ENCODE data around the gene PCNX1. TPM values are rescaled to one million over a fixed set of nuclear protein-coding genes. Genes with fewer than 3 reads are reported as not detected.

The PCNX1 gene
- total RNA-seq, 1 donor: 51.0 TPM

DNA sequence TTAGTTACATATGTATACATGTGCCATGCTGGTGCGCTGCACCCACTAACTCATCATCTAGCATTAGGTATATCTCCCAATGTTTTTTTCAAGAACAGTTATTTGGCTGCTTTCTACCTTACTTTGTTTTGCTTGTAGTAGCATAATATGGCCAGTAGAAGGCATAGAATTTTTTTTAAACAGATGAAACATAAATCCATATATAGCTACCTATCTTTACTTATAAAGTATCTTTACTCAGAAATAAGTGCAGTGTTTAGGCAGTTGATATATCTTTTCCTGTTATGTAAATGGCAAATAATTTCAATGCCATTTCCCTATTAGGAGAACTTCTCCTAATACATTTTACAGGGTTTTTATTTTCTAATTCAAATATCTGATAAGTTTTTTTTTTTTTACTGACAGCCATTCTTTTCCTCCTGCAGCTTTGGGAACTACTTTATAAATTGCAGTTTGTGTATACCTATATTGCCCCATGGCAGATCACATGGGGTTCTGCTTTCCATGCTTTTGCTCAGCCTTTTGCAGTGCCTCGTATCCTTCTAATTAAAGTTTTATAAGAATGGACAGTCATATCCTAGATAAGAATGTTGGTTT is 143.1 kb downstream of the PCNX1 start:
- DNase-seq (ENCODE audit: insufficient read length, low spot score, missing footprints): peak; percentile 27
- H3K9me3 ChIP-seq (ENCODE audit: low read depth, low read length): no peaks in the 10 kb centered on the region

DNA sequence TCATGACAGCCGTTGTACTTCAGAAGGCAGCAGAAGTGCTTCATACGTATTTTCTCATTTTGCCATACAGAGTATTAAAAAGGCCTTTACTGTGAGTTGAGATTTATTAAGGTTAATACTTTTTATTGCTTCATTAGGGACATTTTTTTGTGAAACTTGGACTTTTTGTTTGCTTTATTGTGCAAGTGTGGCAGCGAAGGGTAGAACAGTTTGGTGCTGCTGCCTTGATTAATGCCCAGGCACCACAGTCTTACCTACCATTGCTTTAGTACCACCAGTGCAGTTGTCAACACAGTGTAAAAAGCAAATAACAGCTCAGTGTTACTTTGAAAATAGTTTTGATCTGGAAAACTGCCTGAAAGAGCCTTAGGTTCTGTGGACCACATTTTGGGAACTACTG is 147.4 kb downstream of the PCNX1 start:
- peaks cover 6% of the 10 kb centered on the region for H3K4me1 ChIP-seq (ENCODE audit: insufficient read depth, low read length)

More for the DNA sequence above, 143.1 kb downstream of the PCNX1 start:
- Histone ChIP-seq H3K4me2 (ENCODE audit: insufficient read depth, low read length) (no peak overlapping the region), H3K27me3 (ENCODE audit: insufficient read depth, low read length) (no peaks in the 10 kb centered on the region), H3K4me3 (ENCODE audit: insufficient read depth, low read length) (no peak overlapping the region), H3K79me2 (ENCODE audit: insufficient read depth, low read length) (no peaks in the 10 kb centered on the region), H3K27ac (ENCODE audit: low read depth, low read length) (peak overlapping the region; percentile 33), H2AFZ (ENCODE audit: low read length) (no peak overlapping the region), H3K4me1 (ENCODE audit: insufficient read depth, low read length) (peaks cover 18% of the 10 kb centered on the region), H4K20me1 (ENCODE audit: insufficient read depth, low read length) (no peaks in the 10 kb centered on the region), H3K36me3 (ENCODE audit: insufficient read depth, low read length) (peaks cover 32% of the 10 kb centered on the region)
- TF ChIP-seq, protein P1, sequence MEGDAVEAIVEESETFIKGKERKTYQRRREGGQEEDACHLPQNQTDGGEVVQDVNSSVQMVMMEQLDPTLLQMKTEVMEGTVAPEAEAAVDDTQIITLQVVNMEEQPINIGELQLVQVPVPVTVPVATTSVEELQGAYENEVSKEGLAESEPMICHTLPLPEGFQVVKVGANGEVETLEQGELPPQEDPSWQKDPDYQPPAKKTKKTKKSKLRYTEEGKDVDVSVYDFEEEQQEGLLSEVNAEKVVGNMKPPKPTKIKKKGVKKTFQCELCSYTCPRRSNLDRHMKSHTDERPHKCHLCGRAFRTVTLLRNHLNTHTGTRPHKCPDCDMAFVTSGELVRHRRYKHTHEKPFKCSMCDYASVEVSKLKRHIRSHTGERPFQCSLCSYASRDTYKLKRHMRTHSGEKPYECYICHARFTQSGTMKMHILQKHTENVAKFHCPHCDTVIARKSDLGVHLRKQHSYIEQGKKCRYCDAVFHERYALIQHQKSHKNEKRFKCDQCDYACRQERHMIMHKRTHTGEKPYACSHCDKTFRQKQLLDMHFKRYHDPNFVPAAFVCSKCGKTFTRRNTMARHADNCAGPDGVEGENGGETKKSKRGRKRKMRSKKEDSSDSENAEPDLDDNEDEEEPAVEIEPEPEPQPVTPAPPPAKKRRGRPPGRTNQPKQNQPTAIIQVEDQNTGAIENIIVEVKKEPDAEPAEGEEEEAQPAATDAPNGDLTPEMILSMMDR (IDR thresholded peaks at IDR 0.05; ENCODE audit: extremely low read depth, low read depth, low read length): peak; percentile 44

DNA sequence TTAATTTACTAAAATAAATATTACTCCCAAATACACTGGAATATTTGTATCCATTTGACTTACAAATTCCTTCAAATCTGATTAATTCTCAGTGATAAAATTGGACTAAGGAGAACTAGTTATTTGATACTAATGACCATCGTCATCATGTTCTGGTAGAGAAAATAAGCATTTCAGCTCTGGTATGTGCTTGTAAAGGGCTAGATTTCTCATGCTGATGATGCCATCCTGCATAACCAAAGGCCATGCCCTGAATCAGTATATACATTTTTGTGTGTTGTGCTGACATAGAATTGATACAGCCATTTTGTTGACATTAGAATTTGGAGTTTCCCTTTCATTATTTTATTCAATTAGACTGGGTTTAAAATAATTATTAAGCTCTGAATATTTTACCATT is 148.9 kb downstream of the PCNX1 start:
- H3K4me2 ChIP-seq (ENCODE audit: insufficient read depth, low read length): no peak overlapping the region
- H3K36me3 ChIP-seq (ENCODE audit: insufficient read depth, low read length): peaks cover 60% of the 10 kb centered on the region
- no peak overlapping the region for H3K27ac ChIP-seq (ENCODE audit: low read depth, low read length)
- TF ChIP-seq, protein P1 (IDR thresholded peaks at IDR 0.05; ENCODE audit: extremely low read depth, low read depth, low read length): no peak
- no peak overlapping the region for H2AFZ ChIP-seq (ENCODE audit: low read length)
- H4K20me1 ChIP-seq (ENCODE audit: insufficient read depth, low read length): peaks cover 3% of the 10 kb centered on the region
- H3K4me3 ChIP-seq (ENCODE audit: insufficient read depth, low read length): no peak overlapping the region
- DNase-seq (ENCODE audit: insufficient read length, low spot score, missing footprints): no peak
- H3K27me3 ChIP-seq (ENCODE audit: insufficient read depth, low read length): no peaks in the 10 kb centered on the region
- H3K4me1 ChIP-seq (ENCODE audit: insufficient read depth, low read length): peaks cover 9% of the 10 kb centered on the region
- H3K9me3 ChIP-seq (ENCODE audit: low read depth, low read length): no peaks in the 10 kb centered on the region
- H3K79me2 ChIP-seq (ENCODE audit: insufficient read depth, low read length): no peaks in the 10 kb centered on the region

More for the DNA sequence above, 147.4 kb downstream of the PCNX1 start:
- Histone ChIP-seq H3K36me3 (ENCODE audit: insufficient read depth, low read length) (peaks cover 56% of the 10 kb centered on the region), H3K4me2 (ENCODE audit: insufficient read depth, low read length) (no peak overlapping the region), H3K9me3 (ENCODE audit: low read depth, low read length) (no peaks in the 10 kb centered on the region), H3K27me3 (ENCODE audit: insufficient read depth, low read length) (no peaks in the 10 kb centered on the region), H2AFZ (ENCODE audit: low read length) (no peak overlapping the region), H3K79me2 (ENCODE audit: insufficient read depth, low read length) (no peaks in the 10 kb centered on the region), H3K4me3 (ENCODE audit: insufficient read depth, low read length) (no peak overlapping the region), H3K27ac (ENCODE audit: low read depth, low read length) (no peak overlapping the region), H4K20me1 (ENCODE audit: insufficient read depth, low read length) (no peaks in the 10 kb centered on the region)
- TF ChIP-seq, protein P1 (IDR thresholded peaks at IDR 0.05; ENCODE audit: extremely low read depth, low read depth, low read length): no peak
- DNase-seq (ENCODE audit: insufficient read length, low spot score, missing footprints): no peak

DNA sequence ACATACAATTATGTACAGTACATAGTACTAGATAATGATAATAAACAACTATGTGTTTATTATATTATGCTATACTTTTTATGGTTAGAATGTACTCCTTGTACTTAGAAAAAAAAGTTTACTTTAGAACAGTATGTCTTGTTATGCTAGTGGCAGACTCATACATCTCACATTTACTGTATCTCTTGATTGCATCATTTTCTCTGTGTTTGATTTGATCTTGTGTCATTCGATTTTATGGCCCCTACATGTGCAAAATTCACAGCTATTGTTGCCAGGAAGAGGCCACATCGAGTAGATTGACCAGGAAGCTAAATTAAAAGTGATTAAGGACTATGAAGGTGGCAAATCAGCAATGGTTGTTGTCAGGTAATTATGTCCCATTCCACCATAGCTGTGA is 153.0 kb downstream of the PCNX1 start:
- no peaks in the 10 kb centered on the region for H3K27me3 ChIP-seq (ENCODE audit: insufficient read depth, low read length)
- peaks cover 31% of the 10 kb centered on the region for H3K36me3 ChIP-seq (ENCODE audit: insufficient read depth, low read length)
- H3K79me2 ChIP-seq (ENCODE audit: insufficient read depth, low read length): peaks cover 1% of the 10 kb centered on the region
- TF ChIP-seq, protein P1 (IDR thresholded peaks at IDR 0.05; ENCODE audit: extremely low read depth, low read depth, low read length): no peak
- H4K20me1 ChIP-seq (ENCODE audit: insufficient read depth, low read length): peaks cover 3% of the 10 kb centered on the region
- H3K9me3 ChIP-seq (ENCODE audit: low read depth, low read length): no peaks in the 10 kb centered on the region
- H3K4me1 ChIP-seq (ENCODE audit: insufficient read depth, low read length): peaks cover 24% of the 10 kb centered on the region
- DNase-seq (ENCODE audit: insufficient read length, low spot score, missing footprints): no peak
- no peak overlapping the region for H2AFZ ChIP-seq (ENCODE audit: low read length)
- no peak overlapping the region for H3K4me3 ChIP-seq (ENCODE audit: insufficient read depth, low read length)
- peak overlapping the region; percentile 55 for H3K27ac ChIP-seq (ENCODE audit: low read depth, low read length)
- H3K4me2 ChIP-seq (ENCODE audit: insufficient read depth, low read length): no peak overlapping the region
